ENCODE measurements around the gene DNAAF3.
A peak's percentile ranks its signal among the peaks of the same experiment; 100 is the strongest.

DNA sequence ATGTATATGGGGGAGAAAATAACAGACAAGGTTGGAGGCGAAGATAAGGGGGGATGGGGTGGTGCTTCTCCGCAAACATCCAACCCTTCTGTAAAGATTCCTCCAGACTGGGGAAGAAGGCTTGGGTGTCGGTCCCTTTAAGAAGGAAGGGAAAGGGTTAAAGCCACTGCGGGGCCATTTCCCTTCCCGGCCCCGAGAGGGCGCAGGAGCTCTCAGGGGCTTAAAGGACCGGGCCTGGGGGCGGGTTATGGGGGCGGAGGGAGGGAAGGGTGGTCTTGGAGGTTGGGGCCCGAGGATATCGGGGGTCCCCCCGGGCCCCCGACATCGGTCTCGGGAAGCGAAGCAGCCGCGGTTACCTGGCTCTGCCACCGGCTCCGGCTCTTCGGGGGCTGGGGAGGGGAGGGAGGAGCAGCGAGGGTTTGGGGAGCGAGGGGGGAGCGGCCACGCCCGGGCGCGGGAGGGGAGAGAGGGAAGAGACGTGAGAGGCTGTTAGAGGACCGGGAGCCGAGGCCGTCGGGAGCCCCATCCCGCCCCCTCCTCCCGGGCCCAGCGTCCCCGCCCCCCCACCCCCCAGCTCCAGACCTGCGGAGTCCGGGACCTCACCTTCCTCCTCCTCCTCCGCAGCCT lies 20.2 kb downstream of the DNAAF3 start:
- peak; percentile 82 for TF ChIP-seq CTCF (IDR thresholded peaks at IDR 0.05)
- no peak for TF ChIP-seq EZH2 (IDR thresholded peaks at IDR 0.05)
- no peak for TF ChIP-seq EZH2phosphoT487 (IDR thresholded peaks at IDR 0.05)

Measured in neural progenitor cell (in vitro differentiated cells).